Natural killer cell (primary cell): ENCODE measurements around the gene SLC44A3. TPM values are rescaled to one million over a fixed set of nuclear protein-coding genes. Genes with fewer than 3 reads are reported as not detected.
A peak's percentile ranks its signal among the peaks of the same experiment; 100 is the strongest.

ENCODE experiments used
- ATAC-seq, 3 donors: fragments of 150-1000 bp in 2 of 3; fragments of 200-7000 bp in 1 of 3; cut with Tn5 transposase; 1 replicate in 1 of 3; 2 replicates in 2 of 3; pipeline ENCODE4 v1.10.0; 2021; ENCODE audit warnings: mild to moderate bottlenecking in 2 of 3, moderate library complexity in 2 of 3
- DNase-seq, 2 donors: peaks; one replicate each; pipeline versions ENCODE4 v3.0.0 to v3.0.0-alpha.2; 2013 to 2021; ENCODE audit warnings: mixed read lengths in 1 of 2
- H3K27ac ChIP-seq: one replicate; pipeline ENCODE4 v1.5.1; 2013; ENCODE audit warnings: mild to moderate bottlenecking, low read length
- H3K27me3 ChIP-seq: one replicate; pipeline ENCODE4 v1.6.1; 2013; ENCODE audit warnings: low read length; ENCODE audit not compliant: control insufficient read depth, insufficient read depth
- H3K36me3 ChIP-seq: one replicate; pipeline ENCODE4 v1.6.1; 2013; ENCODE audit warnings: low read length; ENCODE audit not compliant: control insufficient read depth, insufficient read depth
- H3K4me1 ChIP-seq: one replicate; pipeline ENCODE4 v1.6.1; 2013; ENCODE audit warnings: low read length; ENCODE audit not compliant: control insufficient read depth, insufficient read depth
- H3K4me3 ChIP-seq: one replicate; pipeline ENCODE4 v1.5.1; 2013; ENCODE audit warnings: low read length
- H3K9me3 ChIP-seq: one replicate; pipeline ENCODE4 v1.6.1; 2013; ENCODE audit warnings: low read length; ENCODE audit not compliant: control insufficient read depth, insufficient read depth
- H3K27ac Mint-ChIP-seq, 2 donors: one replicate each; pipeline ENCODE4 v1.8.0; 2022; ENCODE audit warnings: mild to moderate bottlenecking in 2 of 2, mixed read lengths in 2 of 2, moderate library complexity in 1 of 2
- H3K27me3 Mint-ChIP-seq, 2 donors: one replicate each; pipeline ENCODE4 v1.8.0; 2022; ENCODE audit warnings: low read depth in 2 of 2, mixed read lengths in 2 of 2
- H3K36me3 Mint-ChIP-seq: one replicate; pipeline ENCODE4 v1.8.0; 2022; ENCODE audit warnings: mixed read lengths
- H3K4me1 Mint-ChIP-seq, 2 donors: one replicate each; pipeline ENCODE4 v1.8.0; 2022; ENCODE audit warnings: mixed read lengths in 2 of 2
- H3K4me3 Mint-ChIP-seq: one replicate; pipeline ENCODE4 v1.8.0; 2022; ENCODE audit warnings: mild to moderate bottlenecking, moderate library complexity, mixed read lengths
- H3K9me3 Mint-ChIP-seq, 2 donors: one replicate each; pipeline ENCODE4 v1.8.0; 2022; ENCODE audit warnings: mixed read lengths in 2 of 2
- WGBS: methylation state at CpG from one replicate; pipeline ENCODE4 v1.1.7; 2013; ENCODE audit warnings: missing lambda C conversion rate; ENCODE audit not compliant: insufficient coverage; 5-methylcytosine and 5-hydroxymethylcytosine counted together
- intact Hi-C: fragments of 100-400 bp; cut with micrococcal nuclease; formaldehyde crosslinking; loops from one replicate; pipeline ENCODE4 v1.14.2; 2022
- total RNA-seq, 4 donors: library from RNA; stranded (reverse); fragments of 120-200 nt in 1 of 4; gene quantifications; one replicate each; pipeline versions ENCODE4 v1.2.3 to v1.2.4, GENCODE V29; 2013 to 2022
- TF ChIP-seq, protein P1 (sequence below): fragments of 200-600 bp; IDR thresholded peaks from one replicate; pipeline ENCODE4 v1.8.0; 2022; ENCODE audit warnings: antibody characterized with exemption

Gene SLC44A3
- total RNA-seq, 3 donors from 2014 or later (not counting 1 experiment from before 2014, with no cell fraction given), result 0.58 TPM; not detected in 2

- no peaks in the 10 kb centered on the region for H3K4me1 Mint-ChIP-seq
- no peak for ATAC-seq
- TF ChIP-seq, protein P1, sequence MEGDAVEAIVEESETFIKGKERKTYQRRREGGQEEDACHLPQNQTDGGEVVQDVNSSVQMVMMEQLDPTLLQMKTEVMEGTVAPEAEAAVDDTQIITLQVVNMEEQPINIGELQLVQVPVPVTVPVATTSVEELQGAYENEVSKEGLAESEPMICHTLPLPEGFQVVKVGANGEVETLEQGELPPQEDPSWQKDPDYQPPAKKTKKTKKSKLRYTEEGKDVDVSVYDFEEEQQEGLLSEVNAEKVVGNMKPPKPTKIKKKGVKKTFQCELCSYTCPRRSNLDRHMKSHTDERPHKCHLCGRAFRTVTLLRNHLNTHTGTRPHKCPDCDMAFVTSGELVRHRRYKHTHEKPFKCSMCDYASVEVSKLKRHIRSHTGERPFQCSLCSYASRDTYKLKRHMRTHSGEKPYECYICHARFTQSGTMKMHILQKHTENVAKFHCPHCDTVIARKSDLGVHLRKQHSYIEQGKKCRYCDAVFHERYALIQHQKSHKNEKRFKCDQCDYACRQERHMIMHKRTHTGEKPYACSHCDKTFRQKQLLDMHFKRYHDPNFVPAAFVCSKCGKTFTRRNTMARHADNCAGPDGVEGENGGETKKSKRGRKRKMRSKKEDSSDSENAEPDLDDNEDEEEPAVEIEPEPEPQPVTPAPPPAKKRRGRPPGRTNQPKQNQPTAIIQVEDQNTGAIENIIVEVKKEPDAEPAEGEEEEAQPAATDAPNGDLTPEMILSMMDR, result no peak
- no peak overlapping the region for H3K4me3 Mint-ChIP-seq
- no peak overlapping the region for H3K27ac Mint-ChIP-seq
- Histone ChIP-seq H3K27me3 (no peaks in the 10 kb centered on the region), H3K36me3 (no peaks in the 10 kb centered on the region), H3K4me3 (no peak overlapping the region), H3K9me3 (no peaks in the 10 kb centered on the region), H3K4me1 (no peaks in the 10 kb centered on the region), H3K27ac (no peak overlapping the region)
- H3K36me3 Mint-ChIP-seq, result no peaks in the 10 kb centered on the region
- no peak for DNase-seq
- intact Hi-C loops, result no loop called here
- H3K27me3 Mint-ChIP-seq, result peaks cover 17 to 19% of the 10 kb centered on the region in 2 donors
- H3K9me3 Mint-ChIP-seq, result no peaks in the 10 kb centered on the region
- WGBS, result 93% methylated on average over 1 of the region's 2 CpGs
These were observed 29.9 kb upstream of the SLC44A3 start for GRCh38 chr1:94790246-94790645.

DNA sequence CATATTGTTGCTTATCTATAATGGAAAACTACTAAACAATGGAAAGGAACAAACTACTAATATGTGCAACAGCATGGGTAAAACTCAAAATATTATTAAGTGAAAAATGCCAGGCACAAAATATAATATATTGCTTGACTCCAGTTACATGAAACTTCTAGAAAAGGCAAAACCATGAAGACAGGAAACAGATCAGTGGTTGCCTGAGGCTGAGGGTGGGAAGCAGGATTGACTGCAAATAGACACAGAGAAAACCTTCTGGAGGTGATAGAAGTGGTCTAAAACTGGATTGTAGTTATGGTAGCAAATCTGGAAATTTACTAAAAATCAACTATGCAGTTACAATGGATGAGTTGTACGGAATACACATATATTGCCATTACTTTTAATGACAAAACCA, 29.5 kb upstream of the SLC44A3 start:
- Histone ChIP-seq H3K9me3 (no peaks in the 10 kb centered on the region), H3K27me3 (no peaks in the 10 kb centered on the region), H3K4me3 (no peak overlapping the region), H3K36me3 (no peaks in the 10 kb centered on the region), H3K4me1 (no peaks in the 10 kb centered on the region), H3K27ac (no peak overlapping the region)
- no peak for DNase-seq
- TF ChIP-seq, protein P1, result no peak
- peaks cover 17 to 19% of the 10 kb centered on the region in 2 donors for H3K27me3 Mint-ChIP-seq
- ATAC-seq, result no peak
- WGBS, result 80% methylated on average over 1 of the region's 1 CpG
- H3K36me3 Mint-ChIP-seq, result no peaks in the 10 kb centered on the region
- intact Hi-C loops, result no loop called here
- no peak overlapping the region for H3K27ac Mint-ChIP-seq
- peaks cover 0 to 3% of the 10 kb centered on the region in 2 donors for H3K4me1 Mint-ChIP-seq
- H3K4me3 Mint-ChIP-seq, result no peak overlapping the region
- H3K9me3 Mint-ChIP-seq, result no peaks in the 10 kb centered on the region

- Mint-ChIP-seq H3K4me3 (no peak overlapping the region), H3K27me3 (peaks cover 12 to 14% of the 10 kb centered on the region in 2 donors), H3K4me1 (peaks cover 0 to 4% of the 10 kb centered on the region in 2 donors), H3K27ac (no peak overlapping the region), H3K36me3 (no peaks in the 10 kb centered on the region), H3K9me3 (no peaks in the 10 kb centered on the region)
- intact Hi-C loops, result no loop called here
- TF ChIP-seq, protein P1, result no peak
- H3K4me1 ChIP-seq, result no peaks in the 10 kb centered on the region
- 45% methylated on average over 2 of the region's 5 CpGs for WGBS
- no peaks in the 10 kb centered on the region for H3K9me3 ChIP-seq
- no peak overlapping the region for H3K4me3 ChIP-seq
- H3K27ac ChIP-seq, result no peak overlapping the region
- no peaks in the 10 kb centered on the region for H3K27me3 ChIP-seq
- ATAC-seq (no peak), DNase-seq (peak in 1 of 2 donors; percentile 7)
- H3K36me3 ChIP-seq, result no peaks in the 10 kb centered on the region
These were observed 27.5 kb upstream of the SLC44A3 start for GRCh38 chr1:94792473-94793295.

GRCh38 chr1:94793296-94793656, 26.9 kb upstream of the SLC44A3 start:
- Mint-ChIP-seq H3K36me3 (no peaks in the 10 kb centered on the region), H3K4me1 (peaks cover 0 to 4% of the 10 kb centered on the region in 2 donors), H3K9me3 (no peaks in the 10 kb centered on the region), H3K27me3 (peaks cover 11 to 12% of the 10 kb centered on the region in 2 donors), H3K4me3 (no peak overlapping the region), H3K27ac (no peak overlapping the region)
- Histone ChIP-seq H3K27me3 (no peaks in the 10 kb centered on the region), H3K36me3 (no peaks in the 10 kb centered on the region), H3K4me3 (no peak overlapping the region), H3K4me1 (no peaks in the 10 kb centered on the region), H3K27ac (no peak overlapping the region), H3K9me3 (no peaks in the 10 kb centered on the region)
- 76% methylated on average over 5 of the region's 5 CpGs for WGBS
- no peak for ATAC-seq
- no peak for DNase-seq
- intact Hi-C loops, result no loop called here
- TF ChIP-seq, protein P1, result no peak
